A673 (cell line): ENCODE measurements around the gene LRSAM1. TPM values are rescaled to one million over a fixed set of nuclear protein-coding genes. Genes with fewer than 3 reads are reported as not detected.

ENCODE experiments used
- BruUV-seq: library from RNA; stranded (reverse); fragments of 400-500 nt; replicated peaks from 2 replicates; lab custom pipeline; 2021; lab: Mats Ljungman, UMichigan
- CTCF ChIA-PET: fragments of 300-600 bp; sonication (Branson Sonifier 250); formaldehyde crosslinking; loops from one replicate; lab custom pipeline; 2022; ENCODE audit warnings: antibody characterized with exemption; lab: Charles Lee
- POLR2A ChIA-PET: fragments of 300-600 bp; sonication (Branson Sonifier 250); formaldehyde crosslinking; loops from one replicate; lab custom pipeline; 2022; ENCODE audit warnings: antibody characterized with exemption; ENCODE audit not compliant: low non-redundant PET; lab: Charles Lee
- DNase-seq: peaks from one replicate; pipeline ENCODE4 v3.0.0-alpha.2; 2015; ENCODE audit warnings: low spot score
- H3K27ac ChIP-seq: fragments of 200-600 bp; sonication (generic); 2 replicates; pipeline ENCODE4 v1.5.1; 2016; ENCODE audit warnings: mixed run types, low read depth, mild to moderate bottlenecking, mixed read lengths, antibody characterized with exemption, low read length; ENCODE audit not compliant: poor library complexity, severe bottlenecking
- H3K27me3 ChIP-seq: fragments of 200-600 bp; sonication (generic); replicated peaks from 2 replicates; pipeline ENCODE4 v1.6.1; 2017; ENCODE audit warnings: mixed run types, low read depth, mild to moderate bottlenecking, mixed read lengths, antibody characterized with exemption, low read length; ENCODE audit not compliant: insufficient read depth, poor library complexity
- H3K36me3 ChIP-seq: fragments of 200-600 bp; sonication (generic); 2 replicates; pipeline ENCODE4 v1.6.1; 2016; ENCODE audit warnings: mixed run types, mild to moderate bottlenecking, mixed read lengths, antibody characterized with exemption, low read length; ENCODE audit not compliant: insufficient read depth, poor library complexity, severe bottlenecking
- H3K4me1 ChIP-seq: fragments of 200-600 bp; sonication (generic); 2 replicates; pipeline ENCODE4 v1.6.1; 2017; ENCODE audit warnings: mixed run types, mild to moderate bottlenecking, mixed read lengths, antibody characterized with exemption, low read length; ENCODE audit not compliant: insufficient read depth, poor library complexity, severe bottlenecking
- H3K4me3 ChIP-seq: fragments of 200-600 bp; sonication (generic); 2 replicates; pipeline ENCODE4 v1.5.1; 2016; ENCODE audit warnings: low read depth, mixed run types, mild to moderate bottlenecking, mixed read lengths, low read length; ENCODE audit not compliant: poor library complexity, severe bottlenecking
- H3K9me3 ChIP-seq: fragments of 200-600 bp; sonication (generic); 2 replicates; pipeline ENCODE4 v1.6.1; 2016; ENCODE audit warnings: mixed run types, low read depth, mild to moderate bottlenecking, mixed read lengths, antibody characterized with exemption, low read length; ENCODE audit not compliant: poor library complexity, severe bottlenecking
- CTCF ChIP-seq: fragments of 300-800, 200-600 bp; sonication (generic); conservative IDR thresholded peaks from 2 replicates; pipeline ENCODE4 v1.5.1; 2017; ENCODE audit warnings: low read depth, mild to moderate bottlenecking, antibody characterized with exemption, low read length, moderate library complexity, mixed read lengths
- EZH2 ChIP-seq: fragments of 200-600 bp; sonication (generic); IDR thresholded peaks from 2 replicates; pipeline ENCODE4 v1.6.1; 2017; ENCODE audit warnings: borderline replicate concordance, low read depth, mild to moderate bottlenecking, mixed read lengths, antibody characterized with exemption, low read length; ENCODE audit not compliant: poor library complexity, severe bottlenecking
- intact Hi-C: fragments of 100-400 bp; cut with micrococcal nuclease; formaldehyde crosslinking; loops from one replicate; pipeline ENCODE4 v1.10.0; 2022; ENCODE audit not compliant: unreplicated experiment
- total RNA-seq: library from RNA; stranded (reverse); gene quantifications from 2 replicates; pipeline ENCODE4 v1.2.3, GENCODE V29; 2021

Gene LRSAM1
- total RNA-seq, 1 experiment from 2014 or later = 15.8 TPM

GRCh38 chr9:127445851-127446712 lies 5.2 kb upstream of the LRSAM1 start:
- POLR2A ChIA-PET = interaction anchor here (0.6 kb wide), 1 partner anchor 279 kb away, joined by 4 read pairs; no protein-coding TSS in a partner anchor
- H3K4me3 ChIP-seq = no peak overlapping the region
- CTCF ChIA-PET = no interaction called here
- no peaks in the 10 kb centered on the region for H3K27me3 ChIP-seq
- H3K4me1 ChIP-seq = peaks cover 9% of the 10 kb centered on the region
- peaks cover 7% of the 10 kb centered on the region for H3K9me3 ChIP-seq
- DNase-seq = no peak
- BruUV-seq = no TSS peak
- H3K36me3 ChIP-seq = peaks cover 83% of the 10 kb centered on the region
- intact Hi-C loops = no loop called here
- no peak for TF ChIP-seq CTCF
- TF ChIP-seq EZH2 = no peak
- H3K27ac ChIP-seq = peak overlapping the region; percentile 35

GRCh38 chr9:127446713-127447415 lies 4.4 kb upstream of the LRSAM1 start:
- CTCF ChIA-PET = no interaction called here
- no peaks in the 10 kb centered on the region for H3K27me3 ChIP-seq
- DNase-seq = no peak
- TF ChIP-seq CTCF = no peak
- TF ChIP-seq EZH2 = no peak
- POLR2A ChIA-PET = interaction anchor here (0.6 kb wide), 1 partner anchor 278 kb away, joined by 4 read pairs; no protein-coding TSS in a partner anchor
- no peak overlapping the region for H3K4me3 ChIP-seq
- BruUV-seq = no TSS peak
- peak overlapping the region; percentile 35 for H3K27ac ChIP-seq
- intact Hi-C loops = no loop called here
- peaks cover 80% of the 10 kb centered on the region for H3K36me3 ChIP-seq
- H3K4me1 ChIP-seq = peaks cover 9% of the 10 kb centered on the region
- H3K9me3 ChIP-seq = peaks cover 7% of the 10 kb centered on the region

- peaks cover 7% of the 10 kb centered on the region for H3K9me3 ChIP-seq
- H3K4me3 ChIP-seq = no peak overlapping the region
- H3K36me3 ChIP-seq = peaks cover 78% of the 10 kb centered on the region
- TF ChIP-seq EZH2 (no peak), CTCF (no peak)
- BruUV-seq = no TSS peak
- no peaks in the 10 kb centered on the region for H3K27me3 ChIP-seq
- intact Hi-C loops = no loop called here
- peak overlapping the region; percentile 12 for H3K27ac ChIP-seq
- CTCF ChIA-PET = no interaction called here
- POLR2A ChIA-PET = interaction anchor here (0.5 kb wide), 1 partner anchor 10 kb away, joined by 8 read pairs; no protein-coding TSS in a partner anchor
- H3K4me1 ChIP-seq = peaks cover 12% of the 10 kb centered on the region
- DNase-seq = no peak
Measured at GRCh38 chr9:127447416-127448111, 3.7 kb upstream of the LRSAM1 start.
